GM21367 (cell line): ENCODE data around the gene AKT1.

ENCODE experiments used
- ATAC-seq: cut with Tn5 transposase; IDR thresholded peaks from one replicate; pipeline ENCODE4 v1.9.1; 2021; ENCODE audit not compliant: unreplicated experiment

The AKT1 gene

DNA sequence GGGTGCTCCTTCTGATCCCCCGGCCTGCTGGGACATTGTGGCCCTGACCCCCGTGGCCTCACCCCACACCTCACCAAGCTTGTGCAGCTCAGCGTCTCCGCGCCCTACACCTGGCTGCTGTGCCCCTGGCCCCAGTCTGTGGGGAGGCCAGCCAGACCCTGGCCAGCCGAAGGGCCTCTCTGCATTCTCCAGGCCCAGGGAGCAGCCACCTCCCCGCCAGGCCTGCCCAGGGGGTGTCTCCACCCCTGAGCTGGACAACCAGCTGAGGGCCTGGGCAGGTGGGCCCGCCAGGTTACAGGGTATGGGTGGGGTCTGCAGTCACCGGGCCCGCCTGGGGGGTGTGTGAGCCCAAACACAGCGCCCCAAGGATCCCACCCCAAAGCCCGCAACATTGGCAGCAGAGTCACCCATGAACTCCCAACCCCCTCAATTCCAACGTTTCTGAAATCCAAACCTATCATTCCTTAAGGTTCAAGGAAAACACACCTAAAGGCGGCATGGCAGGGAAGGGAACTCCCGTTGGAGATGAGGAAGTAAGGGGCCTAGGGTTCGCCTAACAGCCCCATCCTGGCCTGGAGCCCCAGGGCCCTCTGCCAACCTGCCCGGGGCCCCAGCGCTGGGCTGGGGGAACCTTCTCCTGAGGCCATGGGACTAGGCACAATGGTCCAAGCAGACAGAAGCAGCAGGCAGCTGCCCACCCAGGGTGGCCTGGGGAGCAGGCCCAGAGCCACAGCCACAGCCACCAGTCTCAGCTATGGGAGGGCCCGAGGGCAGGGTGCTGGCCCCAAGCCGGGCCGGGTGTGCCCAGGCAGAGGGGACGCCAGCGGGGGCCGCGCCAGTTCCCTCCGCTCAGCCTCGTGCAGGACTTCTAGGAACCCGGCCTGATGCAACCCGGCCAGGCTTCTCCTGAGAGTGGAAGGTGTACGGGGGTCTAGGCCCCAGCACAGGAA is 8.5 kb downstream of the AKT1 start:
- no peak for ATAC-seq

DNA sequence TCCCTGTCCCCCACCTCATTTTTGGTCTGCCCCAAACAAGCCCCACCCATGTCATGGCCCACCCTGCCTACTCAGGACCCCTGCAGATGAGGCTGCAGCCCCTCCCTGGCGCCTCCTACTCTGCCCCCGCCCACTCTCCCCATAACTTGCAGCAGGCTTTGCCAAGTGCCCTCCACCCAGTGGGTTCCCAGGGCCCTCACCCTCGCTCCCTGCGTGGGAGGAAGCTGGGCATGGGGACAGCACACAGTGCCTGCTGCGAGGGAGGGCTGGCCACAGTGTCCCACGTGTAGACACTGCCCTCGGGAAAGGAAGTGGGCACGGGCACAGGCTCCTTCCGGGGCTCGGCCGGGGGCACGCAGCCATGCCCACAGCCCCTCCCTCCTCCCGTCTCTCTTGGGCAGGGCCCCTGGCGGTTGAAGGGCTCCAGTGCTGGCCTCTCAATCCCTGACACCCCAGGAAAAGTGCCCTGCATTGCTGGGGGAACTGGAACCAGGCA is 9.4 kb downstream of the AKT1 start:
- no peak for ATAC-seq

DNA sequence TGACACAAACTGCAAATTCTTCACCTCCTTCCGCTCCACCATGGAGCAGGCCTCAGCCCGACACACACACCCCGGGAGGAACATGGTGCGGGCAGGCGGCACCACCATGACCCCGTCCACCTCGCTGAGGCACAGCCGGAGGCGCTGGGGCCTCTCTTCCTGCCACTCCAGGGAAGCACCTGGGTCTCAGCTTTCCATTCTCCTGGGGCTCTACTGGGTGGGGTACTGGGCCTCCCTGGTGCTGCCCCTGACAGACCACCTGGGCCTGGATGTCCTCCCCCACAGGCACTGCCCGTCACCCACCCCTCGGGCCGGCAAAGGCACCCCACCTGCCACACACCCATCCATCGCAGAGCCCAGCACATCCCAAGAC is 9.9 kb downstream of the AKT1 start:
- no peak for ATAC-seq

DNA sequence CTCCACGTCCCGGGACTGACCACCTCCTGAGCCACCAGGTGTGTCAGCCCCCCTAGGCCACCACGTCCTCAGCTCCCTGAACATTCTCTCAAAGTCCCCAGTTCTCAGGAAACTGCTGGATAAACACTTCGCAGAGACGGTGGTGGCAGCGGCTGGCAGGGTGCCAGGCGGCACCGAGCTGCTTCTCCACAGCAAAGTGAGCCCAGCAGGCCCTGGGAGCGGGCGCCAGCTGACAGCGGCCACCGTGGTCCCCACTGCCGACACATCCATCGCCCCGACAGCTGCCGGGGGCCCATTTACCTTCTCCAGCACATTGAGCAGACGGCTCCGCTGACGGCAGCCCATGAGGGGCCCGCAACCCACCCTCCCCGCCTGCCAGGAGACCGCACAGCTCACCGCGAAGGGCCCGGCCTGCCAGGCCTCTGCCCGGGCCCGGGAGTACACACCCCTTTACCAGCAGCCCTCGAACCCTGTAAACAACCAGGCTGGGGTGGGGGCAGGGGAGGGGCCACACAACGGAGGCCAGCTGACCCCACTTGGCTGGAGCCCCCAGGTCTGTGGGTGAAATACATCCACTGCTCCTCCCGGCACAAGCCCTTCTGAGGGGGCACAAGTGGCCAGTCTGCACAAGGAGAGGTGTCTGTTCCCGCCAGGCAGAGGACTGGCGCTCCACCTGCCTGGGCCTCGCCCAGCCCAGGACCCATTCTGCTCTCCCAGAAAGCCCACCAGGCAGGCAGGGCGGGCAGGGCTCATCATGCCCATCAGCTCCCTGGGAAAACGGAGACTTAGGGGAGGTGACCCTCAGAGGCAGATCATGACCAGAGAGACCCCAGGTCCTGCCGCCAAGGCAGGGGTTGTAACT is 10.5 kb downstream of the AKT1 start:
- ATAC-seq, result no peak

DNA sequence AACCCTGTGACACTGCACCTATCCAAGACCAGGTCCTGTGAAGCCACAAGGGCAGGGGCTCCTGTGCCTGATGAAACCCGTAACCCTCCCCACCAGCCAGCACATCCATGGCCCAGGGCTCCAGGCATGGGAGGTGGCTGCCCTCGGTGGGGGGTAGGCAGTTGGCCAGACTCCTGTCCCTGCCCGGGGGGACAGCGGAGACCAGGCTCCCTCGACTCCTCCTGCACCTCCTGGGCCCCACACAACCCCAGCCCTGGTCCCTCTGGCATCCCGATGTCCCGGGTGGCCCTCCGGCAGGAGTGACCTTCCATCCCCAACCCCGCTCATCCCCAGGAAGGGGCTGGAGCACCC is 11.4 kb downstream of the AKT1 start:
- no peak for ATAC-seq

DNA sequence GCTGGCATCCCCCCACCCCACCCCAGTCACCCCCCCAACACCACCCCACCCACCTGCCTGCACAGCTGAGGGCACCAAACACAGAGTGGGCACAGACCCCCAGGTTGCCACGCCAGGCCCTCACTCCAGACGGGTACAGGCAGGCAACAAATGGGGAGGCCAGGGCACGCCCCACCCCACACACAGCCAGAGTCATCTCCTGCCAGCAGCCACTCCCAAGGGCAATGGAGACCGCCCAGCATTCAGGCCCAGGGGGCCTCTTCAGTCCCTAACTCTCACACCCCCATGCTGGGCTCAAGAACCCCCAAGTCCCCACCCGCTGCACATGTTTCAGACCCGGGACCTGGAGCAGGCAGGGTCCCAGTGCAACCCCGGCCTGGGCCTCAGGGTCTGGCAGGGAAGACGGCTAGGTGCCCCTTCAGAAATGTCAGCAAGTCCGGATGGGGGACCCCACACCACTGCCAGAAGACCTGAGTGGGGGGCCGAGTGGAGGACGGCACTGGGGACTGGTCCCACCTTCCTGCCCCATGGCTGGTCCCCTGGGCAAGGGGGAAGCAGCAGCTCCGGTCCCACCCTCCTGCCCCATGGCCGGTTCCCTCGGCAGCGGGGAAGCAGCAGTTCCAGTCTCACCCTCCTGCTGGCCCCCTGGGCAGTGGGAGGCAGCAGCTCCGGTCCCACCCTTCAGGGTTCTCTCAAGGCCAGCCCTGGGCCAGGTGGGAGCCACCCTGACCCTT is 11.9 kb downstream of the AKT1 start:
- ATAC-seq, result no peak

DNA sequence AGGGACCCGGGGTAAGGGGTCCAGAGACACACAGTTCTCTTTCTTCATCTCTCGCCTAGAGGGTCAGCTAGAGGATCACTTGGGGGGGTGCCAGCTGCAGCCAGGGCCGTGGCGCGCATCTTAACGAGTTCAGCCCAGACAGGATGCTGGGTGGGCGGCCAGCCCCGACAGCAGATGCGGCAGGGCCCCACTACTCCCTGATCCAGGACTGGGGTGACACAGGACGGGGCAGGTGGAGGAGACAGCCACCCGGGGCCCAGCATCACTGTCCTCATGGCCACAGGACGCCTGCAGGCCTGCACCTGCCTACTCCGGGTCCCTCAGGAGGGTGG is 12.8 kb downstream of the AKT1 start:
- ATAC-seq, result no peak

DNA sequence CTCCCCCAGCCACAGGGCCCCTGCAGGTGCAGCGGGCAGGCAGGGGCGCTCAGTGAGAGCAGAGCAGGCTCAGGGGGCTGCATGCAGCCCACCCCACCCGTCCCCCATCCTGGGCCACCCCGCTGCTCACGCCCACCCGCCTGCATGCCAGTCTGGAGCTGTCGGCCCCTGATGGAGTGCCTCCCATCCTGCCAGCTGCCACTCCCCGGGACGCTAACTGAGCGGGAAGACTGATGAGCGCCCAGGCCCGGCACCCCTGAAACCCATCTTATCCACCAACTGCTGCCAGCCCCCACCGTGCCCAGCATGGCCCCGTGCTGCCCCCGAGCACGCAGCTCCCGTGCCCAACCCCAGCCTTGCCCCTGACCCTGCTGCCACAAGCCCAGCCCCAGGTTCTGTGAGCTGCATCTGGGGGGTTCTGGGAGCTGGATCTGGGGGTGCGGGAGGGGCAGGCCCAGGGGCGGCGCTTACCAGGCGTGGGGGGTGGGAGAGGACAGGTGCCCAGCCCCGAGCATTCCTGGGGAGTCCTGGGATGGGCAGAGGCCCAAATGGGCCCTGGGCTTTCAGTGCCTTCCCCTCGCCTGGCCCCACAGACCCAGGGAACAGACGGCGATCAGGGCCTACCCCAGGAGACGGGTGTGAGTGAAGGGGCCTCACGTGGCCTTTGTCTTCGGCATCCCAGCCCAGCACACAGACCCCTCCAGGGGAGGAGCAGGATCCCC is 13.3 kb downstream of the AKT1 start:
- no peak for ATAC-seq

DNA sequence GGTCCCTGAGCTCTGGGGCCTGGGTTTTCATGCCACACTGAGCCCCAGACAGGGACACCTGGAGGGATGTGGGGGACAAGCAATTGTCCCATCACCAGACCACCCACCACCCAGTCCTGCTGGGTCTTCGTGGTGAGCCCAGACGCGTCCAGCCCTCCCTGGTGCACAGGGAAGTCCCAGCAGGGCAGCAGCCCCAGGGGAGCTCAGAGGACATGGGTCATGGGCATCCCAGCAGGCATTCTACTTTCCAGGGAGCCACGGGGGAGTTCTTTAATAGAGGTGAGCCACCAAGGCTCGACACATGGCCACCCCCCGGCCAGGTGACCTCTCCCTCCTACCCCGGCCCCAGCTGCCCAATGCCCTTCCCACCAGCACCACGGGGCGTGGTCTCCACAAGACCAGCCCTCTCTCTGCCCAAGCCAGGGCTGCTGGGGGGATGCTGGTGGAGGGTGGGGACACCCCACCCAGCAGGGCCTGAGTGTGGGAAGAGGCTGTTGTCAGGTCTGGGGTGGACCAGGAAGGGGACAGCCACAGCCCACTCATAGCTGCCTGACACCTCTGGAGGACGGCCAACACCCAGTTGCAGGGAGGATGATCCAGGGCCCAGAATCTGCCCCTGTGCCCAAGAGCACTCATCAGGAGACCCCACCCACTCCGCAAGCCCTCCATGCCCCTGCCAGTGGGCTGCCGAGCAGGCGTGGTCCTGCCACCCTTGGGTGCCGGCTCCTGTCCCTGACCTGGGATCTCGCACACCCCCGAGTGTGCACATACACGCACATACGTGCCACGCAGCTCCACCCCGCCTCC is 14.1 kb downstream of the AKT1 start:
- no peak for ATAC-seq

DNA sequence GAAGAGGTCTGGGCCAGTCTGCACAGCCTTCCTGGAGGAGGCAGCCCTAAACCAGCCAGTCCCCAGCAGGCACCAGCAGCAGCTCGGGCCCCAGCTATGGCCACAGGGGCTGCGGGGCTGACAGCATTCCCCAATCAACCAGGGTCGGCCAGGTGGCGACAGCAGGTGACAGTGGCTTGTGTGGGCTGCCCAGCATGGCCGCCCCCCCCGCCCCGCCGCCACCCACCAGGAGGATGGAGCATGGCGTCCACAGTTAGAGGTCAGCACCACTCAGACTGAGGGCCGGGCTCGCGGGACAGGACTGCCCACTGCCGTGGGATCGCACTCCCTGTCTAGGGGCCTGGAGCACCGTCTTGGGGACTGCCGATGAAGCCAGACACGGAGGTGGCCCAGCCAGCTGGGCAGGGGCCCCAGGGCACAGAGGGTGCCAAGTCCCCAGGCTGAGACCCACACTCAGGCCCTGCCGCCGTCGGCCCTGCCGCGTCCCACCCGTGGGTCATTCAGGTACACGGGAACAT is 15.0 kb downstream of the AKT1 start:
- ATAC-seq, result no peak

DNA sequence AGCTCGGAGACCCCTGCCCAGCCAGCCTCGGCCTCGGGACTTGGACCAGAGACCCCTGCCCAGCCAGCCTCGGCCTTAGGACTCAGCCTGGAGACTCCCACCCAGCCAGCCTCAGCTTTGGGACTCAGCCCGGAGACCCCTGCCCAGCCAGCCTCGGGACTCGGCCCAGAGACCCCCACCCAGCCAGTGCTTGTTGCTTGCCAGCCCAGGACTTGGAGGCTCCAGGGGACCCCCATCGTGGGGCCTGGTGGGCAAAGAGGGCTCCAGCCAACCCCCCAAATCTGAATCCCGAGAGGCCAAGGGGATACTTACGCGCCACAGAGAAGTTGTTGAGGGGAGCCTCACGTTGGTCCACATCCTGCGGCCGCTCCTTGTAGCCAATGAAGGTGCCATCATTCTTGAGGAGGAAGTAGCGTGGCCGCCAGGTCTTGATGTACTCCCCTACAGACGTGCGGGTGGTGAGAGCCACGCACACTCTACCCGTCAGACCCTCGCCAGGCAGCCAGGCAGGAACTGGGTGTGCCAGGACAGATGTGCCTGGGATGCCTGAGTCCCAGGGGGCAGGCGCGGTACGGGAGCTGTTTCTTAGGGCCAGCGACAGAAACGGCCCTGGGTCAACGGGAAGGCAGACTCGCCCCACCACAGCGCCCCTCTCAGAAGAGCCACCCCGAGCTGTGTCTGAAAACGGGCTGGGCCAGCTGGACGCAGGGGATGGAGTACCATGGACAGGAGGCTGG is 15.6 kb downstream of the AKT1 start:
- no peak for ATAC-seq

DNA sequence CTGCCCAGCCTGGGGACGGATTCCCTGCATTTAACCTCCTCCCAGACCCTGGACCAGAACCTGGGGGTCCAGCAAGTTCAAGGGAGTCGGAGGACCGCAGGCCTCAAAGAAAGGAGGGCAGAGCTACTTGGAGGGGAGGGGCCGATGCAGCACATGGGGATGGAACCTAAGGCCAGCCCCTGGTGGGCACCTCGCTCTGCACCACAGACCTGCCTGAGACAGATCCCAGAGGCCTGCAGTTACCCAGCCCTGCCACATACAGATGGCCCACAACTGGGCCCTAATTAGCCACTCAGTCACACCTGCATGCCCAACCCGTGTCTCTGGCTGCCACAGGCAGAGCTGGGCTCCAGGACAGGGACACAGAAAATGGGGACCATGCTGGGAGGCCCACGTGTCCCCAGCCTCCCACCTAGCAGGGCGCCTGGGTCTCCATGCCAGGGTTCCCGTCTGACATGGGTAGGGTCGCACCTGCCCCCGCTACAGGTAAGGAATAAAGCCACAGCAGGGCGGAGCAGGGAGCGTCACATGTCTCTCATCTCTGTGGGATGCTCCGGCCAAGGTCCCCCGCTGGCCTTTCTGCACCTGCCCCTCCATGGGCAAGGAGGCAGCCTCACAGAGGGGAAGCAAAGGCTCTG is 16.7 kb downstream of the AKT1 start:
- no peak for ATAC-seq

DNA sequence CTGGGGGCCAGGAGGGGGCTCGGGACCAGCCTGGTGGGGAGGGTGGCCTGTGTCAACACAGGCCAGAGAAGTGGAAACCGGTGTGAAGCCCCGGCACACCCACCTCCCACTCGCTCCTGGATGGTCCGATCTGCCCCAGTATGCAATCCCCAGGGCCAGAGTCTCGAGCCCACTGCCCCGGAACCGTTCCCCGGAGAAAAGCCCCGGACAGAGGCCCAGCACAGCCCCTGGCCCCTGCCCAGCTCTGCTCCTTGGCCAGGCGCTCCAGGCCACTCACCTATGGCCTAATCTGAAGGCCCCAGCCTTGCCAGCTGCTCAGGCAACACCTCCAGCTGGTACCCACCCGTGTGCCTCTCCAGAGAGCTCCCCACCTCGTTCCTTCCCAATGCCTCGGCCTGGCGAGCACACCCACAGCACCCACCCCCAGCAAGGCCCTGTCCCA is 17.7 kb downstream of the AKT1 start:
- no peak for ATAC-seq

DNA sequence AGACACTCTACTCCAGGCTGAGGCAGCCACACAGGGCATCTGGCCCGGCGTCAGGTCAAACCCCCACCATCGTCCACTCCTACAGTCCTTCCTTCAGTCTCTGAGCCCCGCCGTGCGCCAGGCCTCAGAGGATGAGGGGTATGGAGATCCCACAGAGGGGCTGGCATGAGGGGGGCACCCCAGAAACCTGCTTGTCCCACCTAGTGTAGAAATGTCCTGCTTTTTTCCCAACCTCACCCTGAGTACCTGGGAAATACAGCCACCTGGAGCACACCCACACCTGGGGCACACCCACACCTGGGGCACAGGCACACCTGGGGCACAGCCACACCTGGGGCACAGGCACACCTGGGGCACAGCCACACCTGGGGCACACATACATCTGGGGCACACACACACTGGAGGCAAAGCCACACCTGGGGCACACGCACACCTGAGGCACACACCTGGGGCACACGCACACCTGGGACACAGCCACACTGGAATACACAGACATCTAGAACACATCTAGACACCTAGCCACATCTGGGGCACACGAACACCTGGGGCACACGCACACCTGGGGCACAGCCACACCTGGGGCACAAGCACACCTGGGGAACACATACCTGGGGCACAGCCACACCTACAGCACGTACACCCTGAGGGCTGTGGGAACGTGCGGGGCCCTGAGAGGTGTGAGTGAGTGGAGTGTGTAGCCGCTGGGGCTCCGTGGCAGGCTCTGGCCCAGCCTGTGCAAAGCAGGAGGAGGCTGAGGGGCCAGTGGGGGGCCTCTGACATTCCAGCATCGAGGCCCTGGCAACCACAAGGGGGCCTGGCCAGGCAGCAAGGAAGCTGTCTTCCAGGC is 18.4 kb downstream of the AKT1 start:
- ATAC-seq, result no peak

DNA sequence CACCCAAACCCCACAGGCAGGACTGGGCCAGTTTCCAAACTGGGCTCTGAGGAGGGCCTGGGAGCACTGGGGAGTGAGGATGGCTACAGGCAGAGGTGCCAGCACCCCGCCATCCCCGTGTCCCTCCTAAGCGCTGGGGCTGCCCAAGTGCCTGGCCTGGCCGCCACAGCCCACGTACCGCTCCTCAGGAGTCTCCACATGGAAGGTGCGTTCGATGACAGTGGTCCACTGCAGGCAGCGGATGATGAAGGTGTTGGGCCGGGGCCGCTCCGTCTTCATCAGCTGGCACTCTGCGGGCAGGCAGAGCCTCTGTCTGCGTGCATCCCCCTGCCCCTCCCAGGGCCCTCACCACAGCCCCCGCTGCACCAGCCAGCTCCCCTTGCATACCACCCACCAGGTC is 19.1 kb downstream of the AKT1 start:
- ATAC-seq, result no peak

DNA sequence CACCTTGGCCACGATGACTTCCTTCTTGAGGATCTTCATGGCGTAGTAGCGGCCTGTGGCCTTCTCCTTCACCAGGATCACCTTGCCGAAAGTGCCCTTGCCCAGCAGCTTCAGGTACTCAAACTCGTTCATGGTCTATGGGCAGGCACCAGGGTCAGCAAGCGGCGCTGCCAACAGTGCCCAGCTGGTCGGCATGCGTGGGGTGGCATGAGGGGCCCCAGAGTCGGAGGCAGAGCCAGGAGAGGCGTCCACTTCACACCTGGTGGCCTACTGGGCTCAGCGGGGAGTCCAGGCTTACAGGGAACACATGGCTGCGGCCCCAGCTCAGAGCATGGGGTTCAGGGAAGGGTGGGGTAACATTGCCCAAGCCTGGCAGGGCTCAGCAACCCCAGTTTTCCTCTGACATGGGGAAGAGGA is 20.5 kb downstream of the AKT1 start:
- no peak for ATAC-seq

DNA sequence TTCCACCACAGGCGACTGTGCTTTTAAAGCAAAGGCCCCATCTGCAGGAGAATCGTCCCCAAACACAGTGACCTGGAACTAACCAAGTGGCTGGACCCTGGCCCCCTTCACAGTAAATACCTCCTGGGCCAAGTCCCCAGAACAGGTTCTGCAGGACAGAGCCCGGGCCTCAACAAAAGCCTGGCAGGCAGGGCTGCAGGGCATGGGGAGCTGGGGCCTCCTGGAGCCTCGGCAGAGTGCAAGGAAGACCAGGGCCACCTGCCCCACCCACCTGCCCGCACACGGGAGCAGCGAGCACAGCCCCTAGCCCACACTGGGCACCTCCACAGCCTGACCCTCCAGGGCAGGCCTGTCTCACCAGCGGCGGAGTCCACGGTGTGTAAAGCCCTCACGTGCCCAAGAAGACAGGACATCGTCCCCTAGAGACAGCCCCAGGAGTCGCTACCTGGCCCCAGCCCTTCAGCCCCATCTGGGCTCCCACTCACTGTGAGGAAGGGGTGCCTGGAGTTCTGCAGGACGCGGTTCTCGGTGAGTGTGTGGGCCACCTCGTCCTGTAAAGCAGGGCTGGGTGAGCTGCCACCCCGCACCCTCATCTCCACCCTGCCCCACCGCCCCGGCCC is 21.0 kb downstream of the AKT1 start:
- no peak for ATAC-seq
